ENCODE data around the gene FAM174C. TPM values are rescaled to one million over a fixed set of nuclear protein-coding genes. Genes with fewer than 3 reads are reported as not detected.

Gene FAM174C
- polyA plus RNA-seq, 3 donors: 12.7 to 17.3 (median 14.5) TPM

DNA sequence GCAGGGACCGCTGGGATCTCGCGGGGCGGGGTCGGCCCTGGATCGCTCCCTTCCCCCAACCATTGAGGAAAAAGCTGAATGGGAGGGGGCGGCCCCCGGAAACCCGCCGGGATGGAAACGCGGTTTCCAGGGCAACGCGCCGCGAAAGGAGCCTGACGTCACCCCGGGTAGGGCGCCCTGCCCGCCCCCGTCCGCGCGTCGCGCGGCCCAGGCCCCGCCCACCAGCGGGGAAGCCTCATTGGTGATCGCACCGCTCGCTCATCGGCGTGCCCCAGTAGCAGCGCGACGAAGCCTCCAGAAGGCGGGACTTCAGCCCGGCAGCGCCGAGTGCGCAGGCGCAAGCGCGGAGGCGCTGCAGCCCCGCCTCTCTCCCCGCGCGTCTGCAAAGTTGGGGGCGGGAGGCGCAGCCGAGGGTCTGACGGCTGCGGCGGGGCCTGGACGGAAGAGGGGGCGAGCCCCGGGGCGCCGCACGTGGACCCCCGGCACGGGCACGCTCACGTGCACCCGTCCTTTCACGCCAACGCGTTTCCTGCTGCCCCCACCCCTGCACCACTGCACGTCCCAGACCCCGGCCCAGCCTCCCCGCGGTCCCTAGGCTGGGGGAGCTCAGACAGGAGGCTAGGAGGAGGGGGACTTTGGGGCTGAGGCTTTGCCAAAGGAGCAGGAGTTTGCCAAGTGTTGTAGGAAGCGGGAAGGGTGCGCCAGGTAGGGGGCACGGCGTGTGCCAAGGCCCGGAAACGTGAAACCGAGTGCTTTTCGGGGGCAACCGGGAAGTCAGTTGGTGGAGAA, 14.4 kb upstream of the FAM174C start:
- peak in 2 of 3 donors; percentile 91 to 92 for DNase-seq (ENCODE audit: low read depth in 3 of 3, low spot score in 2 of 3)

- DNase-seq (ENCODE audit: low read depth in 3 of 3, low spot score in 2 of 3): no peak
These were observed 13.9 kb upstream of the FAM174C start for GRCh38 chr19:1261538-1261797.

GRCh38 chr19:1261798-1262622, 13.3 kb upstream of the FAM174C start:
- DNase-seq (ENCODE audit: low read depth in 3 of 3, low spot score in 2 of 3): no peak

DNA sequence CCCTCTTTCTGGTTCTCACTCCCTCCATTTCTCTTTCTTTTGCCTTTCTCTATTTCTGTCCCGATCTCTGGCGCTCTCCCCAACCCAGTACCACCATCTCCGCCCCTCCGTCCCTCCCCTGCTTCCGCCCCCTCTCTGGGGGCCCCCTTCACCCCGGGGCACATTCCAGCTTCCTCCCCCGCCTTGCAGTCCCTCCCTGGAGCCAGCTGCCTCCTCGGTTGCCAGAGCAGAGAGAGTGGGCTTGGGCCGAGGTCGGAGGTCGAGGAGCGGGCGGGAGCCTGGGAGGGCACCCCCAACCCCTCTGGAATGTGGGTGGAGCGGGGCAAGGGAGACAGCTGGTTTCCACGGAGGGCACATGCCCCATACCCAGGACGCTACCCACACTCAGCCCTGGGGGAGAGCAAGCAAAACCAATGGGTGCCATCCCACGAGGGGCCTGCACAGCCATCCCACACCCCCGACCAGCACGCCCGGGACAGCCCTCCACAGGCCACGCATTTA, 12.7 kb upstream of the FAM174C start:
- DNase-seq (ENCODE audit: low read depth in 3 of 3, low spot score in 2 of 3): no peak

GRCh38 chr19:1263188-1263587, 12.1 kb upstream of the FAM174C start:
- no peak for DNase-seq (ENCODE audit: low read depth in 3 of 3, low spot score in 2 of 3)

DNA sequence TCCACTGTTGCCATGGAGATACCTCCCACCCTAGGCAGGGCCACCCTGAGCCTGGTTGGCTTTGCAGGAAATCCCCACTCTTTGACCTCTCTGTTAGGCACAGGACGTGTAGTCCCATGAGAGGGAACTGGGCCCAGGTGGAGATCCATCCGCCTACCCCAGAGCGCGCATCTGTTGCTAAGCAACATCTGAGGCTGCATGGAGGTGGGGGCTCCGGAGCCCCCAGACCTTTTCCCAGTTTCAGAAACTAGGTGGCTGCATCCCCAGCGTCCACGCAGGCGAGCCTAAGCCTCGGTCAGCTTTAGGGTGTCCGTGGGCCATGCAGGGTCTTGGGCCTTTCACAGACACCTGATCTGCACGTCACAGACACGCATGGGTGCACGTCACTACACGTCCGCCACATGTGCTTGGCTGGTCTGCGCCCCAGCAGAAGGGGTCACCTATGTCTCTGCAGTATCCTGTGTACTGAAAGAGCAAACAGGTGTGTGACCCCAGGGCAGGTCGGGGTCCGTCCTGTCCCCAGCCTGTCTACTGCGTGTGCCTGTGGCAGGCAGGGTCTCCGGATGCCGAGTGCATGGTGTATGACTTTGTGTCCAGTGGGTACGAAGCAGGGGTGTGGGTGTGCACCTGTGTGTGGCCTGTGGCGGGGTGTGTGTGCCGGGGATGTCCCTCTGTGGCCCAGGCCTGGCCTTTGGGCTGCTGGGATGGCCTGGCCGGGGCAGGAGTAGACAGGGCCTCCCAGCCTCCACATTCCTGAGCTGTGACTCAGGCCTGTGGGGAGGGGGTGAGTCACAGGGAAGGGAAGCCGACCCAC, 10.3 kb upstream of the FAM174C start:
- DNase-seq (ENCODE audit: low read depth in 3 of 3, low spot score in 2 of 3): no peak

GRCh38 chr19:1265615-1266128, 9.7 kb upstream of the FAM174C start:
- DNase-seq (ENCODE audit: low read depth in 3 of 3, low spot score in 2 of 3): no peak

DNA sequence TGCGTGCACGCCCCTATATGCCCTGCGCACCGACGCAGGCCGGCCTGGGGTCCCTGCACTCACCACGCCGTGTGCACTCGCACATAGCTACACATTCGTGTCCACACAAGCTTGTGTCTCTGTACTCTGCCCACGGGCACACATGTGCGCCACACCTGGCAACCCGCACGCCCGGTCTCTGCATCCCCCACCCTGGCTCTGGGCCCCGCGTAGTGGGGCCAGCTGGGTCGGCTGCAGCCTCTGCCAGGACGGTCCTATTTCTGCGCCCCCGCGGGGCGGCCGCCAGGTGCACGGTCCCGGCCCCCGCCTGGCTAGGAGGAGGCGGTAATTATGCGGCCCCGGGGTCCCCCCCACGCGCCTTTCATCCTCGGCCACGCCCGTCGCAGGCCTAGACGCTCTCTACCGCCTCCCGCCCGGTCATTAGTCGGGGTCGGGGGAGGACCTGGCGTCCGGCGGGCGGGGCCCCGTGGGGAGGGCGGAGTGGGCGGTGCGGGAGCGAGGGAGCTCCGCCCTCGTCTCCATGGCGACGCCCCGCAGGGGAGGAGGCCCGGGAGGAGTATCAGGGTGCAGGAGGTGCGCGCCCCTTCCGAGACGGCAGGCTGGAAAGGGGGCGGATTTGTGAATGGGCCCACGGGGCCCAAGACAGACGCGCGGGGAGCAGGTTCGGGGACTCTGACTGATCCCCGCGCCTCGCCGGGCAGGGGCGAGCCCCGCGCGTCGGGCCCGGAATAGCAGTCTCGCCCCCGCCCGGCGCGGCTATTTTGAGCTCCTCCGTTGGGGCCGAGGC, 9.0 kb upstream of the FAM174C start:
- no peak for DNase-seq (ENCODE audit: low read depth in 3 of 3, low spot score in 2 of 3)

- no peak for DNase-seq (ENCODE audit: low read depth in 3 of 3, low spot score in 2 of 3)
These were observed 8.3 kb upstream of the FAM174C start for GRCh38 chr19:1266916-1267476.

DNA sequence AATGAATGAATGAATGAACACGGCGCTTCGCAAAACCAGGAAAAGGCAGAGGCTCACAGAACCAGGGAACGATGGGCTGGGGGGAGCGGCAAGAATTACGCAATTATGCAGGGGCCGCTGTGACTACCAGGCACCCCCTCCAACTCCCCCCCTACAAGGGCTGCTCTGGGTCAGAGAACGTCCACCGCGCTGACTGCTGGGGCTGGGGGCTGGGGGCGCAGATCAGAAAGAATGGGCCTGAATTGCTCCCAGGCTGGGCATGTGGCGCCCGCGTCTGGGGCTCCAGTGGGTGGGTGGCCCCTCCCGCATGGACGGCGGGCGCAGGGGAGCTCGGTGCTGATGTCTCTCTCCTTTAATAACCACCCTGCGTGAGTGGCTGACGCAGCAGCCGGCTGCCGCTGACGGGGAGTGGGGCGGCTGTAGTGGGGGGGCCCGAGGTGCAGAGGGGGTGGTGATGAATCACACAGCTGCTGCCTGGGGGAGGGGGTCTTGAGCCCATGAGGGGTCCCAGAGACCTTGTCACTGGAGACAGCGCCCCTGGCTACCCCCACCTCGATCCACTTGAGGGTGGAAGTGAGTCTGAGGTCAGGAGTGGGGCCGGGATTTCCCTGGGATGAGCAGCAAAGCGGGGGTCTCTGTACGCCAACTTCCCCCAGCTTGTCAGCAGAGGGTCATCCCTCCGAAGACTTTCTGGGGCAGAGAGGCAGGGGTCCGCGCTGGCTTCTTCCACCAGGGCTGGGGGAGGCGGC, 7.7 kb upstream of the FAM174C start:
- DNase-seq (ENCODE audit: low read depth in 3 of 3, low spot score in 2 of 3): no peak

DNA sequence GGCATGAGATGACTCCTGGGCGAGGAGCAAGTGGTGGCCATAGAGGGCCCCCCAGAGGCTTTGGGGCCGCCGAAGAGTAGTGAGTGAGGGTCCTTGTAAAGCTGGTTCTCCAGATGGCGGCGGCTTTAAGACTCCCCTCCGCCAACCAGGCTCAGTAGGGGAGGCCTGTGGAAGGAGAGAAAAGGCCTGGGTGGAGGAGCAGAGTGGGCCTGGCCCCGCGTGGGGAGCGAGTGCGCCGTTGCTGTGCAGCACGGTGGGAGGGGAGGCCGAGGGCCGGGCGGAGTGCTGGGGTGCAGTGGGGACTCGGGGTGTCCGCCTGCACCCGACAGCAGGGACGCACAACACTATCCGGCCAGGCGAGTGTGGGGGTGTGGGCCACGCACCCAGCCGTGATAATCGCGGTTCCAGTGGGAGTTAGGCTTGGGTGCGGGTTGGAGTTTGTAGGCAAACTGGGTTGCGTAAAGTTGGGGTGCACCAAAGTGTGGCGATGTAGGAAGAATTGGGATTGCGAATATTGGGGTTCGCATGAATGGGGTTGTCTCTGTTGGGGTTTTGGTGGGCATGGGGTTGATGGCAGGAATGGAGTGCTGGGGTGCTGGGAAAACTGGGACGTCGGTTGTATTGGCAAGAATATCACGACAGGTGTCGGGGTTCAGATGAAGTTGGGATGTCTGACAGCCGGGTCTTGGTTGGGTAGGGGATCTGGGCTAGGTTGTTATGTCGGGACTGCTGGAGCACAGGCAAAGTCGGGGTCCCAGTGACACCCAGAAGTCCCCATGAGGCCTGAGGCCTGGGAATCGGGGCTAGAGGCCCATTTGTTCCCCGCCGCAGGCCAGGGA, 6.9 kb upstream of the FAM174C start:
- DNase-seq (ENCODE audit: low read depth in 3 of 3, low spot score in 2 of 3): no peak

DNA sequence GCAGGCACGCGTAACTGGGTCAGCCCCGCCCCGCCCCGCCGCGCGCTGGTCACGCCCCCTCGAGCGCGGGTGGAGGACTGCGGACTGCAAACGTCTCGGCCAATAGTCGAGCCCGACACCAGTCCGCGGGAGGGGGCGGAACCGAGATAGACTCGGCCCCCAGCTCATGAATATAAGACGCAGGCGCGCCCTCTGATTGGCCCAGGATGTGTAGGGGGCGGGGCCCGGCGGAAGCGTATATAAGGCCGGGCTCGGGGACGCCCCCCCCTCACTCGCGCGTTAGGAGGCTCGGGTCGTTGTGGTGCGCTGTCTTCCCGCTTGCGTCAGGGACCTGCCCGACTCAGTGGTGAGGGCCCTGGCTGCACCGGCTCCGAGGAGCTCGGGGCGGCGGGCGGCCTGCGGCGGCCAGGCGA, 6.3 kb upstream of the FAM174C start, which contains the start of gene CIRBP:
Gene CIRBP, plus strand, starts transcription at position 268 of the 413 bp plus-strand sequence. CDS start 1,602 bp downstream, outside the sequence.
- peak in 2 of 3 donors; percentile 95 to 97 for DNase-seq (ENCODE audit: low read depth in 3 of 3, low spot score in 2 of 3)

- DNase-seq (ENCODE audit: low read depth in 3 of 3, low spot score in 2 of 3): no peak
These were observed 5.7 kb upstream of the FAM174C start for GRCh38 chr19:1269478-1270212.

DNA sequence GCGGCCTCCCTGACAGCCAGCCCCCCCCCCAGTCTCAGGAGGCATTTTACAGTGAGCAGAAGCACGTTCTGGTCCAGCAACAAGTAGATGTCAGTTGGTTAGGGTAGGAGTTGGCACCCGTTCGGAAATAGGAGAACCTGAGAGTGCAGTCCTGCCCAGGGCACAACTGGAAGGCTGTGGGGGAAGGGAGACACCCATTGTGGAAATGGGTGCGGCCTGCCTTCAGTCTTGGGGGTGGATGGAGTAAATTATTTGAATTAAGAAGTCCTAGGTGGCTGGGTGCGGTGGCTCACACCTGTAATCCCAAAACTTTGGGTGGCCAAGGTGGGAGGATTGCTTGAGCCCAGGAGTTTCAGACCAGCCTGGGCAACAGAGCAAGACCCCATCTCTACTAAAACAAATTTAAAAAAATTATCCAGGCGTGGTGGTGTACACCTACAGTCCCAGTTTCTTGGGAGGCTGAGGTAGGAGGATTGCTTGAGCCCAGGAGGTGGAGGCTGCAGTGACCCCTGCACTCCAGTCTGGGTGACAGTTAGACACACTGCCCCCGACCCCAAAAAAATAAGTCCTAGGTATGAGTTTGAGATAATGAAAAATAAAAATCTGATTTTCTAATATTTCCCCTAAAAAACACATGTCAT, 5.0 kb upstream of the FAM174C start:
- no peak for DNase-seq (ENCODE audit: low read depth in 3 of 3, low spot score in 2 of 3)

DNA sequence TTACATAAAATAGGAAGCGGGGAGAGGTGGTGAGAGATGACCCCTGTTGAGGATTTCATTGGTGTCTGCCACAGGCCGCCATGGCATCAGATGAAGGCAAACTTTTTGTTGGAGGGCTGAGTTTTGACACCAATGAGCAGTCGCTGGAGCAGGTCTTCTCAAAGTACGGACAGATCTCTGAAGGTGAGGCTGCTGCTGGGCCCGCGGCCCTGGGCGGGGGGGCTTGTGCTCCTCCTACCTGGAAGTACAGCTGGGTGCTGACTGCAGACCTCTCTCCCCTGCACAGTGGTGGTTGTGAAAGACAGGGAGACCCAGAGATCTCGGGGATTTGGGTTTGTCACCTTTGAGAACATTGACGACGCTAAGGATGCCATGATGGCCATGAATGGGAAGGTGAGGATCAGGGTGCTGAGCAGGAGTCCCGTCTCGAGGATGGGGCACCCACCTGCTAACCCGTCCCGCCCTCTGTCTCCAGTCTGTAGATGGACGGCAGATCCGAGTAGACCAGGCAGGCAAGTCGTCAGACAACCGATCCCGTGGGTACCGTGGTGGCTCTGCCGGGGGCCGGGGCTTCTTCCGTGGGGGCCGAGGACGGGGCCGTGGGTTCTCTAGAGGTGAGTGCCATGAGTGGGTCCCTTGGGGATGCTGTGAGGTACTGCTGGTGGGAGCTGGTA, 4.3 kb upstream of the FAM174C start:
- DNase-seq (ENCODE audit: low read depth in 3 of 3, low spot score in 2 of 3): no peak
